PC-3 (cell line): ENCODE results near the gene VWC2L.

Source experiments
- CTCF ChIP-seq: fragments of 300-600 bp; sonication (generic); conservative IDR thresholded peaks from 2 replicates; pipeline ENCODE4 v1.5.1; 2017; ENCODE audit warnings: antibody characterized with exemption, low read depth, mild to moderate bottlenecking, low read length
- EZH2 ChIP-seq: fragments of 300-600 bp; sonication (generic); IDR thresholded peaks from one replicate; pipeline ENCODE4 v1.6.1; 2017; ENCODE audit warnings: antibody characterized with exemption, mild to moderate bottlenecking, low read length; ENCODE audit not compliant: unreplicated experiment
- EZH2phosphoT487 ChIP-seq: fragments of 300-600 bp; sonication (generic); IDR thresholded peaks from 2 replicates; pipeline ENCODE4 v1.6.1; 2018; ENCODE audit warnings: mild to moderate bottlenecking, antibody characterized with exemption, low read length, borderline replicate concordance

- no peak for TF ChIP-seq CTCF
- TF ChIP-seq EZH2 = no peak
- no peak for TF ChIP-seq EZH2phosphoT487
Measured at GRCh38 chr2:214529021-214529420, 118.2 kb downstream of the VWC2L start.
